Measurements from ENCODE around the gene HIGD1B. TPM values are rescaled to one million over a fixed set of nuclear protein-coding genes. Genes with fewer than 3 reads are reported as not detected.

The HIGD1B gene
- total and polyA plus RNA-seq, 10 of the 15 experiments (the other 5 are each of a cell fraction or from before 2014, with no cell fraction given) = 1.0 TPM; not detected in 9

GRCh38 chr17:44801880-44802279, 45.8 kb upstream of the HIGD1B start (continued):
- TF ChIP-seq, protein P1, sequence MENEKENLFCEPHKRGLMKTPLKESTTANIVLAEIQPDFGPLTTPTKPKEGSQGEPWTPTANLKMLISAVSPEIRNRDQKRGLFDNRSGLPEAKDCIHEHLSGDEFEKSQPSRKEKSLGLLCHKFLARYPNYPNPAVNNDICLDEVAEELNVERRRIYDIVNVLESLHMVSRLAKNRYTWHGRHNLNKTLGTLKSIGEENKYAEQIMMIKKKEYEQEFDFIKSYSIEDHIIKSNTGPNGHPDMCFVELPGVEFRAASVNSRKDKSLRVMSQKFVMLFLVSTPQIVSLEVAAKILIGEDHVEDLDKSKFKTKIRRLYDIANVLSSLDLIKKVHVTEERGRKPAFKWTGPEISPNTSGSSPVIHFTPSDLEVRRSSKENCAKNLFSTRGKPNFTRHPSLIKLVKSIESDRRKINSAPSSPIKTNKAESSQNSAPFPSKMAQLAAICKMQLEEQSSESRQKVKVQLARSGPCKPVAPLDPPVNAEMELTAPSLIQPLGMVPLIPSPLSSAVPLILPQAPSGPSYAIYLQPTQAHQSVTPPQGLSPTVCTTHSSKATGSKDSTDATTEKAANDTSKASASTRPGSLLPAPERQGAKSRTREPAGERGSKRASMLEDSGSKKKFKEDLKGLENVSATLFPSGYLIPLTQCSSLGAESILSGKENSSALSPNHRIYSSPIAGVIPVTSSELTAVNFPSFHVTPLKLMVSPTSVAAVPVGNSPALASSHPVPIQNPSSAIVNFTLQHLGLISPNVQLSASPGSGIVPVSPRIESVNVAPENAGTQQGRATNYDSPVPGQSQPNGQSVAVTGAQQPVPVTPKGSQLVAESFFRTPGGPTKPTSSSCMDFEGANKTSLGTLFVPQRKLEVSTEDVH (IDR thresholded peaks at IDR 0.05; ENCODE audit: low read depth, partially characterized antibody) = no peak
- no peak for TF ChIP-seq TCF3 (IDR thresholded peaks at IDR 0.05; ENCODE audit: borderline replicate concordance, insufficient read depth, low read depth, low read length)
- TF ChIP-seq, protein P2, sequence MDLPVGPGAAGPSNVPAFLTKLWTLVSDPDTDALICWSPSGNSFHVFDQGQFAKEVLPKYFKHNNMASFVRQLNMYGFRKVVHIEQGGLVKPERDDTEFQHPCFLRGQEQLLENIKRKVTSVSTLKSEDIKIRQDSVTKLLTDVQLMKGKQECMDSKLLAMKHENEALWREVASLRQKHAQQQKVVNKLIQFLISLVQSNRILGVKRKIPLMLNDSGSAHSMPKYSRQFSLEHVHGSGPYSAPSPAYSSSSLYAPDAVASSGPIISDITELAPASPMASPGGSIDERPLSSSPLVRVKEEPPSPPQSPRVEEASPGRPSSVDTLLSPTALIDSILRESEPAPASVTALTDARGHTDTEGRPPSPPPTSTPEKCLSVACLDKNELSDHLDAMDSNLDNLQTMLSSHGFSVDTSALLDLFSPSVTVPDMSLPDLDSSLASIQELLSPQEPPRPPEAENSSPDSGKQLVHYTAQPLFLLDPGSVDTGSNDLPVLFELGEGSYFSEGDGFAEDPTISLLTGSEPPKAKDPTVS (IDR thresholded peaks at IDR 0.05; ENCODE audit: low read depth, low read length) = no peak
- TF ChIP-seq CHD2 (IDR thresholded peaks at IDR 0.05; ENCODE audit: borderline replicate concordance, low read depth, low read length) = no peak
- no peak for TF ChIP-seq RB1 (IDR thresholded peaks at IDR 0.05; ENCODE audit: borderline replicate concordance)
- TF ChIP-seq PAX8 (IDR thresholded peaks at IDR 0.05) = no peak
- TF ChIP-seq CBFB (IDR thresholded peaks at IDR 0.05; ENCODE audit: low read depth) = no peak
- no peak for TF ChIP-seq POU2F2 (IDR thresholded peaks at IDR 0.05; ENCODE audit: borderline replicate concordance, low read depth, low read length)

All from GM12878 (cell line).